Effector memory CD8-positive, alpha-beta T cell (primary cell): ENCODE measurements around the gene PARVA.

ENCODE experiments used
- ATAC-seq: fragments of 150-1000 bp; cut with Tn5 transposase; replicated peaks from 2 replicates; pipeline ENCODE4 v1.10.0; 2021; ENCODE audit warnings: mild to moderate bottlenecking, moderate library complexity
- DNase-seq, 3 experiments: peaks; one replicate each; pipeline ENCODE4 v3.0.0; 2021
- H3K27ac Mint-ChIP-seq, 2 donors: one replicate each; pipeline ENCODE4 v1.8.0; 2022; ENCODE audit warnings: mild to moderate bottlenecking in 2 of 2, mixed read lengths in 2 of 2, moderate library complexity in 2 of 2
- H3K27me3 Mint-ChIP-seq, 2 donors: one replicate each; pipeline ENCODE4 v1.8.0; 2022; ENCODE audit warnings: mixed read lengths in 2 of 2
- H3K36me3 Mint-ChIP-seq: one replicate; pipeline ENCODE4 v1.8.0; 2022; ENCODE audit warnings: mild to moderate bottlenecking, moderate library complexity, mixed read lengths; ENCODE audit not compliant: insufficient read depth
- H3K4me1 Mint-ChIP-seq, 2 donors: one replicate each; pipeline ENCODE4 v1.8.0; 2022; ENCODE audit warnings: low read depth in 2 of 2, mixed read lengths in 2 of 2
- H3K4me3 Mint-ChIP-seq, 2 donors: one replicate each; pipeline ENCODE4 v1.8.0; 2022; ENCODE audit warnings: mild to moderate bottlenecking in 2 of 2, mixed read lengths in 2 of 2, moderate library complexity in 2 of 2
- H3K9me3 Mint-ChIP-seq, 2 donors: one replicate each; pipeline ENCODE4 v1.8.0; 2022; ENCODE audit warnings: mixed read lengths in 2 of 2

PARVA gene

GRCh38 chr11:12573707-12574485 is 196.5 kb downstream of the PARVA start:
- peaks cover 0 to 2% of the 10 kb centered on the region in 2 donors for H3K9me3 Mint-ChIP-seq
- no peaks in the 10 kb centered on the region for H3K36me3 Mint-ChIP-seq
- no peak for ATAC-seq

GRCh38 chr11:12577725-12578644 is 200.6 kb downstream of the PARVA start:
- Mint-ChIP-seq H3K27ac (no peak overlapping the region), H3K4me1 (no peaks in the 10 kb centered on the region), H3K4me3 (no peak overlapping the region), H3K36me3 (no peaks in the 10 kb centered on the region), H3K9me3 (peaks cover 0 to 2% of the 10 kb centered on the region in 2 donors), H3K27me3 (peaks cover 13 to 40% of the 10 kb centered on the region in 2 donors)
- ATAC-seq (no peak), DNase-seq (no peak)

More at GRCh38 chr11:12573707-12574485, 196.5 kb downstream of the PARVA start:
- no peak for DNase-seq
- H3K4me1 Mint-ChIP-seq: no peaks in the 10 kb centered on the region
- peaks cover 29 to 43% of the 10 kb centered on the region in 2 donors for H3K27me3 Mint-ChIP-seq
- no peak overlapping the region for H3K27ac Mint-ChIP-seq
- no peak overlapping the region for H3K4me3 Mint-ChIP-seq

DNA sequence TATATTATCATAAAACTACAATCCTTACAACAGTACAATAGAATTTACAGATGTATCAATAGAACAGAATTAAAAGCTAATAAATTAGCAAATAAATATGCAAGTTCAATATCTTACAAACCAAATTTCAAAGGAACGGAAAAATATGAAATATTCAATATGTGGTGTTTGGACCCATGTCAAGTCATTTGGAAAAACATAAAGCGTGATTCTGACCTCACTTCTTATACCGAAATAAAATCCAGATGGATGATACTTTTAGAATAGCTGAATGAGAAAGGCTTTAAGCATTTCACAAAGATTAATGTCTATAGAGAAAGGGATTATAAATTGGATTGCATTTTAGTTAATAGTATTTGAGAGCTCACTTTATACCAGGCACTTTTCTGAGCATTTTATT is 204.0 kb downstream of the PARVA start:
- Mint-ChIP-seq H3K9me3 (peaks cover 0 to 2% of the 10 kb centered on the region in 2 donors), H3K27ac (no peak overlapping the region), H3K36me3 (no peaks in the 10 kb centered on the region), H3K4me3 (no peak overlapping the region), H3K27me3 (peaks cover 17 to 30% of the 10 kb centered on the region in 2 donors), H3K4me1 (no peaks in the 10 kb centered on the region)
- DNase-seq: no peak
- ATAC-seq: no peak

- no peak overlapping the region for H3K27ac Mint-ChIP-seq
- H3K4me3 Mint-ChIP-seq: no peak overlapping the region
- H3K36me3 Mint-ChIP-seq: no peaks in the 10 kb centered on the region
- no peak for ATAC-seq
- no peak for DNase-seq
- H3K9me3 Mint-ChIP-seq: peaks cover 0 to 2% of the 10 kb centered on the region in 2 donors
- no peaks in the 10 kb centered on the region for H3K4me1 Mint-ChIP-seq
- H3K27me3 Mint-ChIP-seq: peaks cover 17 to 30% of the 10 kb centered on the region in 2 donors
Observed at GRCh38 chr11:12581923-12582322, 204.6 kb downstream of the PARVA start.
